ENCODE data around the gene PRSS38. TPM values are rescaled to one million over a fixed set of nuclear protein-coding genes. Genes with fewer than 3 reads are reported as not detected.

The PRSS38 gene
- total and polyA plus RNA-seq, 2 donors (not counting 3 experiments of a cell fraction or from before 2014, with no cell fraction given), result not detected

DNA sequence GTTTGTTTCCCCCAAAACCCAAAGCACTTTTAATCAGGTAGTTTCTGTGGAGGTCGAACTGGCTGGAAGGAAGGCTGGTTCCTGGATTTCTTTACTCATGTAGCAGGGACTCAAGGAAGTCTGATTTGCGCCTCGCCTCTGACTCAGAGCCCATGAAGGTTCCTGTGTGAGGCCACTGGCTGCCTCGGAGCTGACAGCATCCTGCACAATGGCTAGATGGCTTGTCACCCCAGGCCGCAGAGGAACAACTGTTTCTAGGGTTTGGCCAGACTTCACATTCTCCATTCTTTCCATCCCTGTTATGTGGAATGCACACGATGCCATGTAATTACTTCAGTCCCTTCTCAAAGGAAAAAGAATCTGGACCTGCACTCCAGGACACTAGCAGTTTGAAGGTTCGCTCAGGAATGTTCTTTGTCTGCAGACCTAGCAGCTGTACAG, 39.1 kb upstream of the PRSS38 start:
- H2AFZ ChIP-seq (ENCODE audit: low read depth, low read length), result no peak overlapping the region
- dilution Hi-C loops (cut with MboI; ENCODE audit: extremely low pct_ligation_motif_present, low sequenced_read_pairs), result no loop called here
- no peaks in the 10 kb centered on the region for H4K20me1 ChIP-seq (replicated peaks; ENCODE audit: control insufficient read depth, extremely low read depth, insufficient read depth, low read length)
- no peaks in the 10 kb centered on the region for H3K79me2 ChIP-seq (ENCODE audit: control insufficient read depth, insufficient read depth, low read length)
- no peak overlapping the region for H3K27ac ChIP-seq (ENCODE audit: insufficient read depth, low read depth, low read length)
- DNase-seq (ENCODE audit: low read depth, low spot score), result peak; percentile 13
- H3K9ac ChIP-seq (replicated peaks; ENCODE audit: extremely low read depth, insufficient read depth, low read length), result no peak overlapping the region
- FAIRE-seq, result peak; percentile 46
- H3K4me1 ChIP-seq (ENCODE audit: control insufficient read depth, extremely low read depth, insufficient read depth, low read length), result peaks cover 10% of the 10 kb centered on the region
- intact Hi-C loops (cut with micrococcal nuclease), result no loop called here
- no TSS peak for BruUV-seq (replicated peaks)
- H3K27me3 ChIP-seq (ENCODE audit: control insufficient read depth in 2 of 2, insufficient read depth in 2 of 2, low read length in 2 of 2), result no peaks in the 10 kb centered on the region
- ChIA-PET POLR2A (no interaction called here), CTCF (interaction anchor here (1.1 to 1.9 kb wide), 3 partner anchors 11 to 14 kb away, joined by 3 to 7 read pairs (median 4); no protein-coding TSS in a partner anchor)
- no peak overlapping the region for H3K4me2 ChIP-seq (ENCODE audit: insufficient read depth, low read length)
- H3K9me3 ChIP-seq (replicated peaks; ENCODE audit: control insufficient read depth, insufficient read depth, low read length), result no peaks in the 10 kb centered on the region
- H3K9me1 ChIP-seq (replicated peaks; ENCODE audit: control insufficient read depth, extremely low read depth, insufficient read depth, low read length), result no peaks in the 10 kb centered on the region
- peak; percentile 59 for TF ChIP-seq FOS (IDR thresholded peaks at IDR 0.05; ENCODE audit: borderline replicate concordance, insufficient read depth, low read length)
- no peak for TF ChIP-seq POLR2AphosphoS5 (IDR thresholded peaks at IDR 0.05; ENCODE audit: insufficient read depth, low read depth, low read length)
- no peak overlapping the region for H3K4me3 ChIP-seq (replicated peaks in 1 of 3; ENCODE audit: insufficient read depth in 1 of 3, low read depth in 1 of 3, low read length in 3 of 3)
- H3K36me3 ChIP-seq (ENCODE audit: control insufficient read depth in 2 of 2, extremely low read depth in 1 of 2, insufficient read depth in 2 of 2, low read length in 2 of 2), result peaks cover 0 to 6% of the 10 kb centered on the region in 2 experiments

DNA sequence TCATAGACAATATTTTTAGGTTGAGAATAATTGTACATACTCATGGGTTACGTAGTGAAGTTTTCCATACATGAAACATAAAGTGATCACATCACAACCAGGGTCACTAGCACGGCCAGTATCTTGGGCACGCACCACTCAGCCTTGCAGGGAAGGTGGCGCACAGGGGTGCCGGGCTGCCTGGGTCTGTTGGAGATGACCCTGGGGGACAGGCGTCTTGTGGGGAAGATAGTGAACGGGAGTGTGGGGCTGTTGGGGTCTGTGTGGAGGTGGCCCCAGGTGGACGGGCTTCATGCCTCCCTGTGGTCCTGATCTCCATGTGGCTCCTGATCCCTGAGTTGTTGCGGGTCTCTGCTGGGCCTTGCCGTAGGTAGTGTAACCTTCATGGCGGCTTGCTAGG, 38.3 kb upstream of the PRSS38 start:
- no peak overlapping the region for H3K4me3 ChIP-seq (replicated peaks in 1 of 3; ENCODE audit: insufficient read depth in 1 of 3, low read depth in 1 of 3, low read length in 3 of 3)
- peaks cover 10% of the 10 kb centered on the region for H3K4me1 ChIP-seq (ENCODE audit: control insufficient read depth, extremely low read depth, insufficient read depth, low read length)
- FAIRE-seq (no peak), DNase-seq (ENCODE audit: low read depth, low spot score) (no peak)
- dilution Hi-C loops (cut with MboI; ENCODE audit: extremely low pct_ligation_motif_present, low sequenced_read_pairs), result no loop called here
- POLR2A ChIA-PET, result no interaction called here
- no peak overlapping the region for H3K9ac ChIP-seq (replicated peaks; ENCODE audit: extremely low read depth, insufficient read depth, low read length)
- H3K79me2 ChIP-seq (ENCODE audit: control insufficient read depth, insufficient read depth, low read length), result no peaks in the 10 kb centered on the region
- H4K20me1 ChIP-seq (replicated peaks; ENCODE audit: control insufficient read depth, extremely low read depth, insufficient read depth, low read length), result no peaks in the 10 kb centered on the region
- no TSS peak for BruUV-seq (replicated peaks)
- H3K4me2 ChIP-seq (ENCODE audit: insufficient read depth, low read length), result no peak overlapping the region
- H3K27me3 ChIP-seq (ENCODE audit: control insufficient read depth in 2 of 2, insufficient read depth in 2 of 2, low read length in 2 of 2), result no peaks in the 10 kb centered on the region
- peaks cover 0 to 6% of the 10 kb centered on the region in 2 experiments for H3K36me3 ChIP-seq (ENCODE audit: control insufficient read depth in 2 of 2, extremely low read depth in 1 of 2, insufficient read depth in 2 of 2, low read length in 2 of 2)
- intact Hi-C loops (cut with micrococcal nuclease), result no loop called here
- H3K9me3 ChIP-seq (replicated peaks; ENCODE audit: control insufficient read depth, insufficient read depth, low read length), result no peaks in the 10 kb centered on the region
- H3K9me1 ChIP-seq (replicated peaks; ENCODE audit: control insufficient read depth, extremely low read depth, insufficient read depth, low read length), result no peaks in the 10 kb centered on the region
- CTCF ChIA-PET, result interaction anchor here (1.9 kb wide), 1 partner anchor 11 kb away, joined by 7 read pairs; no protein-coding TSS in a partner anchor
- H3K27ac ChIP-seq (ENCODE audit: insufficient read depth, low read depth, low read length), result no peak overlapping the region
- H2AFZ ChIP-seq (ENCODE audit: low read depth, low read length), result no peak overlapping the region
- TF ChIP-seq FOS (IDR thresholded peaks at IDR 0.05; ENCODE audit: borderline replicate concordance, insufficient read depth, low read length), result no peak
- no peak for TF ChIP-seq EZH2 (IDR thresholded peaks at IDR 0.05; ENCODE audit: borderline replicate concordance, low read depth, low read length, severe bottlenecking)
